Measurements from ENCODE around the gene PANX1. TPM values are rescaled to one million over a fixed set of nuclear protein-coding genes. Genes with fewer than 3 reads are reported as not detected.

Gene PANX1
- total RNA-seq, 1 experiment from 2014 or later, result 37.5 TPM

DNA sequence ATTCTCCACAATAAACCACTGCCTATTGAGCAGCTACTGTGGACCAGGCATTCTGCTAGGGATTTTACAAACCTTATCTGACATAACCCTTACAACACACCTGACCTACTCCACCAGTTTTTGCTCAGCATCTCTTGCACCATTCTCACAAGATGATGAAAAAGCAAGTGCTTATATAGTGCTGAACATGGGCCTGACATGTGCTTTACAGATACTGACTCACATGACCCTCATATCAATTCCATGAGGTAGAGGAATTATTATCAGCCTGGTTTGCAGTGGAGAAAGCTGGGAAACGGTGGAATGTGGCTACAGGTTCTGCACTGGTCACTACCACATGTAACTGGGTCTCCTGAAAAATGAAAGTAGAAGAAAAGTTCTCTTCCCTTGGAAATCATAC, 37.5 kb upstream of the PANX1 start:
- H3K18ac ChIP-seq (ENCODE audit: insufficient read length, low read depth, low read length), result no peak overlapping the region
- H2BK120ac ChIP-seq (ENCODE audit: low read depth, low read length, poor library complexity, severe bottlenecking), result no peak overlapping the region
- H4K8ac ChIP-seq (replicated peaks; ENCODE audit: insufficient read length, low read depth, low read length), result no peak overlapping the region
- H3T11ph ChIP-seq (ENCODE audit: low read length), result no peak overlapping the region
- TF ChIP-seq, protein P1, sequence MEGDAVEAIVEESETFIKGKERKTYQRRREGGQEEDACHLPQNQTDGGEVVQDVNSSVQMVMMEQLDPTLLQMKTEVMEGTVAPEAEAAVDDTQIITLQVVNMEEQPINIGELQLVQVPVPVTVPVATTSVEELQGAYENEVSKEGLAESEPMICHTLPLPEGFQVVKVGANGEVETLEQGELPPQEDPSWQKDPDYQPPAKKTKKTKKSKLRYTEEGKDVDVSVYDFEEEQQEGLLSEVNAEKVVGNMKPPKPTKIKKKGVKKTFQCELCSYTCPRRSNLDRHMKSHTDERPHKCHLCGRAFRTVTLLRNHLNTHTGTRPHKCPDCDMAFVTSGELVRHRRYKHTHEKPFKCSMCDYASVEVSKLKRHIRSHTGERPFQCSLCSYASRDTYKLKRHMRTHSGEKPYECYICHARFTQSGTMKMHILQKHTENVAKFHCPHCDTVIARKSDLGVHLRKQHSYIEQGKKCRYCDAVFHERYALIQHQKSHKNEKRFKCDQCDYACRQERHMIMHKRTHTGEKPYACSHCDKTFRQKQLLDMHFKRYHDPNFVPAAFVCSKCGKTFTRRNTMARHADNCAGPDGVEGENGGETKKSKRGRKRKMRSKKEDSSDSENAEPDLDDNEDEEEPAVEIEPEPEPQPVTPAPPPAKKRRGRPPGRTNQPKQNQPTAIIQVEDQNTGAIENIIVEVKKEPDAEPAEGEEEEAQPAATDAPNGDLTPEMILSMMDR (conservative IDR thresholded peaks at IDR 0.05), result no peak
- no peak overlapping the region for H2AK5ac ChIP-seq (ENCODE audit: insufficient read length, low read length)
- no peak overlapping the region for H3K9ac ChIP-seq (ENCODE audit: extremely low read depth, insufficient read length, low read length)
- H4K20me1 ChIP-seq (ENCODE audit: control insufficient read depth, insufficient read depth, insufficient read length), result no peaks in the 10 kb centered on the region
- H2BK12ac ChIP-seq (ENCODE audit: insufficient read length, low read depth, low read length), result no peak overlapping the region
- H2BK20ac ChIP-seq (ENCODE audit: low read depth, low read length, poor library complexity, severe bottlenecking), result no peak overlapping the region
- H3K56ac ChIP-seq (ENCODE audit: insufficient read length, low read depth, low read length), result no peak overlapping the region
- no peaks in the 10 kb centered on the region for H3K79me2 ChIP-seq (ENCODE audit: insufficient read depth, low read length)
- H3K23ac ChIP-seq (ENCODE audit: insufficient read length, low read depth, low read length), result no peak overlapping the region
- H3K9me3 ChIP-seq (ENCODE audit: control insufficient read depth, low read depth, low read length), result no peaks in the 10 kb centered on the region
- peaks cover 3 to 4% of the 10 kb centered on the region in 2 experiments; a peak in 1 of 4 replicates for H3K4me1 Mint-ChIP-seq
- H3K9me3 Mint-ChIP-seq, result no peaks in the 10 kb centered on the region; a peak in 1 of 5 replicates
- no peaks in the 10 kb centered on the region for H3K23me2 ChIP-seq (ENCODE audit: insufficient read length, low read depth, low read length, poor library complexity, severe bottlenecking)
- no CpG with 5 or more reads among the region's 1 CpG for WGBS (ENCODE audit: extremely low coverage, insufficient read length, low lambda C conversion rate)
- H2AFZ ChIP-seq (ENCODE audit: low read length), result no peak overlapping the region
- no peak overlapping the region for H4K91ac ChIP-seq (ENCODE audit: insufficient read length, low read depth, low read length)
- no peak overlapping the region for H3K4ac ChIP-seq (ENCODE audit: low read depth, low read length)
- H3K4me1 ChIP-seq (ENCODE audit: insufficient read depth, low read length), result no peaks in the 10 kb centered on the region; the same call in 1 of the 2 replicates
- H2BK15ac ChIP-seq (ENCODE audit: low read depth, low read length), result no peak overlapping the region
- DNase-seq, result no peak
- H3K27ac ChIP-seq (ENCODE audit: insufficient read length, low read depth, low read length), result no peak overlapping the region
- H2BK5ac ChIP-seq (ENCODE audit: insufficient read length, low read length), result no peak overlapping the region
- H3K27ac Mint-ChIP-seq, result no peak overlapping the region
- H4K5ac ChIP-seq (ENCODE audit: insufficient read length, low read depth, low read length), result no peak overlapping the region
- no peaks in the 10 kb centered on the region for H3K36me3 Mint-ChIP-seq (ENCODE audit: insufficient read depth in 1 of 3, low read depth in 3 of 3)
- no peak overlapping the region for H3K4me3 Mint-ChIP-seq
- no peaks in the 10 kb centered on the region for H3K79me1 ChIP-seq (ENCODE audit: insufficient read depth, low read depth, low read length, poor library complexity, severe bottlenecking)
- H3K27me3 Mint-ChIP-seq (ENCODE audit: low read depth), result no peaks in the 10 kb centered on the region; the same call in none of the 2 replicates
- H3K27me3 ChIP-seq (ENCODE audit: insufficient read depth, low read length), result no peaks in the 10 kb centered on the region
- no peak overlapping the region for H3K4me2 ChIP-seq (ENCODE audit: insufficient read depth, insufficient read length, low read length)
- no peak overlapping the region for H3K14ac ChIP-seq (ENCODE audit: insufficient read depth, low read length)

All from H9 (cell line).